Measurements from ENCODE around the gene PDE10A. TPM values are rescaled to one million over a fixed set of nuclear protein-coding genes. Genes with fewer than 3 reads are reported as not detected.

Gene PDE10A
- total RNA-seq, 1 donor from 2014 or later: 5.4 TPM

DNA sequence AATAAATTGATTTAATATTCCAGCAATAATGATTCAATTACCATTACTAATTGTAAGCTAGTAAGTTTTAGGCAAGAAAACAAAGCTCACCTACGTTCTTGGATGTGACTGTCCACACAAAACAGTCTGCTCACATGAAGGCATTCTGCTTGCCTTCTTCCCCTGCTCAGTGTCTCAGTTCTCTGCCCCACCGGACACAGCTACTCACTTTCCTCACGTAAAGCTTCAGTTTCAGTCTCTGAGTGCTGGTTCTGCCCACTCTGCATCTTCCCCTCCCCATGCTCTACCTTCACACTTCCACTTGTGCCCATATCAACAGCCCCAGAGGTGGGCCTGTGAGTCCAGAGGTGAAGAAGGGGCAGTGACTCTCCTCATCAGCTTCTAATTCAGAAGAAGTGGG is 279.7 kb downstream of the PDE10A start:
- DNase-seq (ENCODE audit: low read depth) (no peak), FAIRE-seq (no peak)
- Mint-ChIP-seq H3K9me3 (ENCODE audit: unreplicated experiment) (no peaks in the 10 kb centered on the region), H3K4me3 (ENCODE audit: unreplicated experiment) (no peak overlapping the region), H3K27me3 (ENCODE audit: low read depth, unreplicated experiment) (no peaks in the 10 kb centered on the region), H3K36me3 (ENCODE audit: low read depth, unreplicated experiment) (no peaks in the 10 kb centered on the region), H3K4me1 (ENCODE audit: low read depth, unreplicated experiment) (no peaks in the 10 kb centered on the region), H3K27ac (ENCODE audit: unreplicated experiment) (no peak overlapping the region)
- H3K36me3 ChIP-seq (ENCODE audit: insufficient read depth, low read length): no peaks in the 10 kb centered on the region
- TF ChIP-seq EZH2 (IDR thresholded peaks at IDR 0.05; ENCODE audit: insufficient read depth, low read length): no peak
- TF ChIP-seq, protein P1, sequence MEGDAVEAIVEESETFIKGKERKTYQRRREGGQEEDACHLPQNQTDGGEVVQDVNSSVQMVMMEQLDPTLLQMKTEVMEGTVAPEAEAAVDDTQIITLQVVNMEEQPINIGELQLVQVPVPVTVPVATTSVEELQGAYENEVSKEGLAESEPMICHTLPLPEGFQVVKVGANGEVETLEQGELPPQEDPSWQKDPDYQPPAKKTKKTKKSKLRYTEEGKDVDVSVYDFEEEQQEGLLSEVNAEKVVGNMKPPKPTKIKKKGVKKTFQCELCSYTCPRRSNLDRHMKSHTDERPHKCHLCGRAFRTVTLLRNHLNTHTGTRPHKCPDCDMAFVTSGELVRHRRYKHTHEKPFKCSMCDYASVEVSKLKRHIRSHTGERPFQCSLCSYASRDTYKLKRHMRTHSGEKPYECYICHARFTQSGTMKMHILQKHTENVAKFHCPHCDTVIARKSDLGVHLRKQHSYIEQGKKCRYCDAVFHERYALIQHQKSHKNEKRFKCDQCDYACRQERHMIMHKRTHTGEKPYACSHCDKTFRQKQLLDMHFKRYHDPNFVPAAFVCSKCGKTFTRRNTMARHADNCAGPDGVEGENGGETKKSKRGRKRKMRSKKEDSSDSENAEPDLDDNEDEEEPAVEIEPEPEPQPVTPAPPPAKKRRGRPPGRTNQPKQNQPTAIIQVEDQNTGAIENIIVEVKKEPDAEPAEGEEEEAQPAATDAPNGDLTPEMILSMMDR (IDR thresholded peaks at IDR 0.05; ENCODE audit: insufficient read depth, low read depth, low read length): no peak
- H2AFZ ChIP-seq (ENCODE audit: low read depth, low read length): no peak overlapping the region
- H3K9ac ChIP-seq (ENCODE audit: low read length): no peak overlapping the region
- no peak overlapping the region for H3K27ac ChIP-seq (ENCODE audit: low read depth, low read length)
- H3K4me3 ChIP-seq (ENCODE audit: insufficient read depth, low read depth, low read length): no peak overlapping the region
- H3K4me2 ChIP-seq (ENCODE audit: low read length): no peak overlapping the region
- H3K79me2 ChIP-seq (ENCODE audit: insufficient read depth, low read length): no peaks in the 10 kb centered on the region
- H4K20me1 ChIP-seq (ENCODE audit: insufficient read depth, low read length): no peaks in the 10 kb centered on the region
- no peaks in the 10 kb centered on the region for H3K4me1 ChIP-seq (ENCODE audit: insufficient read depth, low read length)
- H3K27me3 ChIP-seq (ENCODE audit: insufficient read depth, low read length): no peaks in the 10 kb centered on the region
- no peaks in the 10 kb centered on the region for H3K9me3 ChIP-seq (ENCODE audit: insufficient read depth, low read depth, low read length)

DNA sequence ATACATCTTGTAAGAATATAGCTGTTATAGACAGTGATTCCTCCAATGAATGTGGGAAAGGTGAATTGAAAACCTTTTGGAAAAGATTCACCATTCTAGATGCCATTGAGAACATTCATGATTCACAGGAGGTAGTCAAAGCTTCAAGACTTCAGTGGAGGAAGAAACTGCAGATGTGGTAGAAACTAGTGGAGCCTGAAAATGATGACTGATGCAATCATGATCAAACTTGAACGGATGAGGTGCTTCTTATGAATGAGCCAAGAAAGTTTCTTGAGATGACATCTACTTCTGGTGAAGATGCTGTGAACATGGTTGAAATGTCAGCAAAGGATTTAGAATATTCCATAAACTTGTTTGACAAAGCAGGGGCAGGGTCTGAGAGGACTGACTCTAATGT is 286.9 kb downstream of the PDE10A start:
- DNase-seq (ENCODE audit: low read depth) (no peak), FAIRE-seq (no peak)
- H3K4me1 ChIP-seq (ENCODE audit: insufficient read depth, low read length): no peaks in the 10 kb centered on the region
- no peak overlapping the region for H3K27ac ChIP-seq (ENCODE audit: low read depth, low read length)
- no peaks in the 10 kb centered on the region for H4K20me1 ChIP-seq (ENCODE audit: insufficient read depth, low read length)
- no peak overlapping the region for H3K9ac ChIP-seq (ENCODE audit: low read length)
- no peaks in the 10 kb centered on the region for H3K27me3 Mint-ChIP-seq (ENCODE audit: low read depth, unreplicated experiment)
- H3K27me3 ChIP-seq (ENCODE audit: insufficient read depth, low read length): no peaks in the 10 kb centered on the region
- H3K79me2 ChIP-seq (ENCODE audit: insufficient read depth, low read length): no peaks in the 10 kb centered on the region
- H3K9me3 ChIP-seq (ENCODE audit: insufficient read depth, low read depth, low read length): no peaks in the 10 kb centered on the region
- no peaks in the 10 kb centered on the region for H3K36me3 ChIP-seq (ENCODE audit: insufficient read depth, low read length)
- no peaks in the 10 kb centered on the region for H3K4me1 Mint-ChIP-seq (ENCODE audit: low read depth, unreplicated experiment)
- H2AFZ ChIP-seq (ENCODE audit: low read depth, low read length): no peak overlapping the region
- H3K36me3 Mint-ChIP-seq (ENCODE audit: low read depth, unreplicated experiment): no peaks in the 10 kb centered on the region
- no peak overlapping the region for H3K4me3 Mint-ChIP-seq (ENCODE audit: unreplicated experiment)
- no peak overlapping the region for H3K4me3 ChIP-seq (ENCODE audit: insufficient read depth, low read depth, low read length)
- no peak overlapping the region for H3K4me2 ChIP-seq (ENCODE audit: low read length)
- no peak overlapping the region for H3K27ac Mint-ChIP-seq (ENCODE audit: unreplicated experiment)
- no peak for TF ChIP-seq EZH2 (IDR thresholded peaks at IDR 0.05; ENCODE audit: insufficient read depth, low read length)
- TF ChIP-seq, protein P1 (IDR thresholded peaks at IDR 0.05; ENCODE audit: insufficient read depth, low read depth, low read length): no peak
- no peaks in the 10 kb centered on the region for H3K9me3 Mint-ChIP-seq (ENCODE audit: unreplicated experiment)

- Histone ChIP-seq H3K27me3 (ENCODE audit: insufficient read depth, low read length) (no peaks in the 10 kb centered on the region), H3K36me3 (ENCODE audit: insufficient read depth, low read length) (no peaks in the 10 kb centered on the region), H3K4me3 (ENCODE audit: insufficient read depth, low read depth, low read length) (no peak overlapping the region), H3K9ac (ENCODE audit: low read length) (no peak overlapping the region), H2AFZ (ENCODE audit: low read depth, low read length) (no peak overlapping the region), H3K9me3 (ENCODE audit: insufficient read depth, low read depth, low read length) (no peaks in the 10 kb centered on the region), H3K27ac (ENCODE audit: low read depth, low read length) (no peak overlapping the region), H3K79me2 (ENCODE audit: insufficient read depth, low read length) (no peaks in the 10 kb centered on the region), H3K4me2 (ENCODE audit: low read length) (no peak overlapping the region), H4K20me1 (ENCODE audit: insufficient read depth, low read length) (no peaks in the 10 kb centered on the region), H3K4me1 (ENCODE audit: insufficient read depth, low read length) (no peaks in the 10 kb centered on the region)
- Mint-ChIP-seq H3K4me3 (ENCODE audit: unreplicated experiment) (no peak overlapping the region), H3K4me1 (ENCODE audit: low read depth, unreplicated experiment) (no peaks in the 10 kb centered on the region), H3K36me3 (ENCODE audit: low read depth, unreplicated experiment) (no peaks in the 10 kb centered on the region), H3K27ac (ENCODE audit: unreplicated experiment) (no peak overlapping the region), H3K9me3 (ENCODE audit: unreplicated experiment) (peaks cover 5% of the 10 kb centered on the region), H3K27me3 (ENCODE audit: low read depth, unreplicated experiment) (no peaks in the 10 kb centered on the region)
- TF ChIP-seq, protein P1 (IDR thresholded peaks at IDR 0.05; ENCODE audit: insufficient read depth, low read depth, low read length): no peak
- no peak for TF ChIP-seq EZH2 (IDR thresholded peaks at IDR 0.05; ENCODE audit: insufficient read depth, low read length)
- no peak for FAIRE-seq
- no peak for DNase-seq (ENCODE audit: low read depth)
Measured at GRCh38 chr6:165365371-165365770, 297.7 kb downstream of the PDE10A start.
